IMR-90 (cell line): ENCODE measurements around the gene TPM3. TPM values are rescaled to one million over a fixed set of nuclear protein-coding genes. Genes with fewer than 3 reads are reported as not detected.

ENCODE experiments used
- ATAC-seq: fragments of 200-7000 bp; cut with Tn5 transposase; 2 replicates; pipeline ENCODE4 v1.9.1; 2020; ENCODE audit warnings: low read depth, mild to moderate bottlenecking, moderate library complexity
- BruUV-seq: library from RNA; stranded (reverse); fragments of 400-500 nt; replicated peaks from 2 replicates; lab custom pipeline; 2021; lab: Mats Ljungman, UMichigan
- CTCF ChIA-PET: fragments of 300-600 bp; formaldehyde crosslinking; extraction: SDS; loops from one replicate; lab custom pipeline; 2021; ENCODE audit warnings: antibody characterized with exemption; lab: Yijun Ruan, JAX
- POLR2A ChIA-PET: fragments of 300-600 bp; sonication (Branson Sonifier 250); formaldehyde crosslinking; loops from one replicate; lab custom pipeline; 2022; ENCODE audit warnings: antibody characterized with exemption; ENCODE audit not compliant: unreplicated experiment; lab: Charles Lee
- DNase-seq: peaks from one replicate; pipeline ENCODE4 v3.0.0; 2013
- H2AFZ ChIP-seq: replicated peaks from 2 replicates; pipeline ENCODE3; 2013; ENCODE audit warnings: low read length, mild to moderate bottlenecking; ENCODE audit not compliant: poor library complexity
- H2AK5ac ChIP-seq: 2 replicates; pipeline ENCODE4 v1.6.1; 2013; ENCODE audit warnings: low read depth, low read length, inconsistent platforms
- H2AK9ac ChIP-seq: replicated peaks from 2 replicates; pipeline ENCODE3; 2013; ENCODE audit warnings: mild to moderate bottlenecking, low read depth, low read length, moderate library complexity; ENCODE audit not compliant: poor library complexity
- H2BK120ac ChIP-seq: 2 replicates; pipeline ENCODE4 v1.6.1; 2013; ENCODE audit warnings: low read depth, low read length, inconsistent platforms
- H2BK15ac ChIP-seq: 3 replicates; pipeline ENCODE4 v1.6.1; 2013; ENCODE audit warnings: low read depth, low read length, inconsistent platforms
- H2BK20ac ChIP-seq: 2 replicates; pipeline ENCODE4 v1.6.1; 2013; ENCODE audit warnings: low read depth, mild to moderate bottlenecking, inconsistent platforms, low read length, moderate library complexity
- H2BK5ac ChIP-seq: 2 replicates; pipeline ENCODE4 v1.6.1; 2013; ENCODE audit warnings: mild to moderate bottlenecking, low read depth, low read length, inconsistent platforms; ENCODE audit not compliant: poor library complexity, severe bottlenecking
- H3K14ac ChIP-seq: replicated peaks from 2 replicates; pipeline ENCODE4 v1.6.1; 2013; ENCODE audit warnings: low read depth, low read length, inconsistent platforms
- H3K18ac ChIP-seq: 2 replicates; pipeline ENCODE4 v1.6.1; 2013; ENCODE audit warnings: low read depth, low read length, control low read depth
- H3K23ac ChIP-seq: 2 replicates; pipeline ENCODE4 v1.6.1; 2013; ENCODE audit warnings: low read depth, low read length, inconsistent platforms
- H3K27ac ChIP-seq: 2 replicates; pipeline ENCODE4 v1.5.1; 2013; ENCODE audit warnings: mild to moderate bottlenecking, control low read depth, low read length; ENCODE audit not compliant: insufficient read depth
- H3K27me3 ChIP-seq: 2 replicates; pipeline ENCODE4 v1.6.1; 2013; ENCODE audit warnings: low read length; ENCODE audit not compliant: control insufficient read depth, insufficient read depth
- H3K36me3 ChIP-seq: 2 replicates; pipeline ENCODE4 v1.6.1; 2013; ENCODE audit warnings: low read length, mixed read lengths; ENCODE audit not compliant: control insufficient read depth, insufficient read depth
- H3K4ac ChIP-seq: 2 replicates; pipeline ENCODE4 v1.6.1; 2013; ENCODE audit warnings: low read depth, low read length, inconsistent platforms
- H3K4me1 ChIP-seq: 2 replicates; pipeline ENCODE4 v1.6.1; 2013; ENCODE audit warnings: low read length, mixed read lengths; ENCODE audit not compliant: control insufficient read depth, insufficient read depth
- H3K4me2 ChIP-seq: 2 replicates; pipeline ENCODE4 v1.6.1; 2013; ENCODE audit warnings: low read depth, mild to moderate bottlenecking, control low read depth, low read length, moderate library complexity
- H3K4me3 ChIP-seq: 2 replicates; pipeline ENCODE4 v1.5.1; 2013; ENCODE audit warnings: low read depth, mild to moderate bottlenecking, control low read depth, low read length, moderate library complexity; ENCODE audit not compliant: insufficient read depth
- H3K56ac ChIP-seq: 2 replicates; pipeline ENCODE4 v1.6.1; 2013; ENCODE audit warnings: low read length, inconsistent platforms; ENCODE audit not compliant: insufficient read depth; ENCODE audit errors: extremely low read depth
- H3K79me1 ChIP-seq, 2 experiments: 2 replicates each; pipeline ENCODE4 v1.6.1; 2013; ENCODE audit warnings: low read length in 2 of 2, inconsistent platforms in 1 of 2, low read depth in 1 of 2
- H3K9ac ChIP-seq: 2 replicates; pipeline ENCODE4 v1.6.1; 2013; ENCODE audit warnings: low read depth, low read length, control low read depth
- H3K9me1 ChIP-seq: 2 replicates; pipeline ENCODE4 v1.6.1; 2013; ENCODE audit warnings: low read length, inconsistent platforms; ENCODE audit not compliant: insufficient read depth
- H3K9me3 ChIP-seq: 2 replicates; pipeline ENCODE4 v1.6.1; 2013; ENCODE audit warnings: low read length; ENCODE audit not compliant: control insufficient read depth, insufficient read depth
- H4K20me1 ChIP-seq: 2 replicates; pipeline ENCODE4 v1.6.1; 2013; ENCODE audit warnings: low read length, inconsistent platforms; ENCODE audit not compliant: insufficient read depth
- H4K5ac ChIP-seq: 2 replicates; pipeline ENCODE4 v1.6.1; 2013; ENCODE audit warnings: mild to moderate bottlenecking, low read depth, low read length, control low read depth
- H4K8ac ChIP-seq, 2 experiments: 2 replicates each; pipeline ENCODE4 v1.6.1; 2013; ENCODE audit warnings: low read depth in 2 of 2, low read length in 2 of 2, control low read depth in 1 of 2, inconsistent platforms in 1 of 2
- H4K91ac ChIP-seq: 2 replicates; pipeline ENCODE4 v1.6.1; 2013; ENCODE audit warnings: low read depth, low read length, inconsistent platforms; ENCODE audit not compliant: insufficient read depth
- BHLHE40 ChIP-seq: fragments of 150-350 bp; IDR thresholded peaks from 2 replicates; pipeline ENCODE4 v1.6.1; 2016; ENCODE audit warnings: mild to moderate bottlenecking, low read depth, low read length
- CEBPB ChIP-seq: IDR thresholded peaks from 2 replicates; pipeline ENCODE4 v1.6.1; 2012; ENCODE audit warnings: low read depth, low read length, improper control_type of control experiment
- CHD1 ChIP-seq: IDR thresholded peaks from 2 replicates; pipeline ENCODE4 v1.6.1; 2012; ENCODE audit warnings: low read depth, low read length, improper control_type of control experiment
- CTCF ChIP-seq: conservative IDR thresholded peaks from 2 replicates; pipeline ENCODE4 v1.5.1; 2012; ENCODE audit warnings: mild to moderate bottlenecking, low read depth, low read length, improper control_type of control experiment
- ELK1 ChIP-seq: fragments of 150-350 bp; IDR thresholded peaks from 2 replicates; pipeline ENCODE4 v1.6.1; 2016; ENCODE audit warnings: low read depth, mild to moderate bottlenecking, low read length, moderate library complexity, borderline replicate concordance
- FOS ChIP-seq: fragments of 150-350 bp; IDR thresholded peaks from 2 replicates; pipeline ENCODE4 v1.6.1; 2016; ENCODE audit warnings: low read depth, low read length
- MAZ ChIP-seq: IDR thresholded peaks from 2 replicates; pipeline ENCODE4 v1.6.1; 2012; ENCODE audit warnings: low read depth, mild to moderate bottlenecking, low read length, improper control_type of control experiment, moderate library complexity, borderline replicate concordance
- MXI1 ChIP-seq: IDR thresholded peaks from 2 replicates; pipeline ENCODE4 v1.6.1; 2012; ENCODE audit warnings: low read depth, mild to moderate bottlenecking, low read length, moderate library complexity, borderline replicate concordance
- NFE2L2 ChIP-seq: fragments of 150-350 bp; IDR thresholded peaks from 2 replicates; pipeline ENCODE4 v1.6.1; 2016; ENCODE audit warnings: low read depth, mild to moderate bottlenecking, low read length
- POLR2A ChIP-seq: IDR thresholded peaks from 2 replicates; pipeline ENCODE4 v1.6.1; 2012; ENCODE audit warnings: mild to moderate bottlenecking, low read depth, low read length
- RAD21 ChIP-seq: IDR thresholded peaks from 2 replicates; pipeline ENCODE4 v1.6.1; 2012; ENCODE audit warnings: low read length, improper control_type of control experiment
- RCOR1 ChIP-seq: IDR thresholded peaks from 2 replicates; pipeline ENCODE4 v1.6.1; 2012; ENCODE audit warnings: mild to moderate bottlenecking, low read length, improper control_type of control experiment; ENCODE audit not compliant: insufficient replicate concordance
- RFX5 ChIP-seq: IDR thresholded peaks from 2 replicates; pipeline ENCODE4 v1.8.0; 2012; ENCODE audit warnings: low read depth, mild to moderate bottlenecking, low read length, moderate library complexity
- SMC3 ChIP-seq: fragments of 150-350 bp; IDR thresholded peaks from 2 replicates; pipeline ENCODE4 v1.6.1; 2016; ENCODE audit warnings: low read depth, mild to moderate bottlenecking, antibody characterized with exemption, low read length, moderate library complexity
- USF2 ChIP-seq: fragments of 150-350 bp; IDR thresholded peaks from 2 replicates; pipeline ENCODE4 v1.6.1; 2017; ENCODE audit warnings: mild to moderate bottlenecking, antibody characterized with exemption, low read length, low read depth
- WGBS, 2 experiments: methylation state at CpG; one replicate each; pipeline versions ENCODE4 v1.1.5 to v1.1.7; 2013; ENCODE audit warnings: missing lambda C conversion rate in 2 of 2; ENCODE audit not compliant: insufficient read length in 1 of 2; ENCODE audit errors: extremely low coverage in 2 of 2; 5-methylcytosine and 5-hydroxymethylcytosine counted together
- dilution Hi-C: fragments of 300-500 bp; cut with HindIII; formaldehyde crosslinking; loops from one replicate; pipeline ENCODE4 v1.14.3; 2018; ENCODE audit warnings: low sequenced_read_pairs; ENCODE audit not compliant: unreplicated experiment
- in situ Hi-C: fragments of 300-500 bp; cut with MboI; formaldehyde crosslinking; loops from 3 replicates; pipeline ENCODE4 v1.14.3; 2019; ENCODE audit warnings: low sequenced_read_pairs, inconsistent platforms, mixed read lengths
- intact Hi-C: fragments of 100-400 bp; cut with micrococcal nuclease; formaldehyde crosslinking; loops from 2 replicates; pipeline ENCODE4 v1.10.0; 2022
- polyA plus RNA-seq, 3 experiments: library from polyadenylated mRNA; depleted of rRNA; stranded (reverse); fragments of >200 nt; gene quantifications; 2 replicates each; pipeline ENCODE4 v1.2.3, GENCODE V29; 2012; ENCODE audit warnings: low replicate concordance in 1 of 3
- total RNA-seq: library from RNA; depleted of rRNA; stranded (reverse); fragments of >200 nt; gene quantifications from 2 replicates; pipeline ENCODE4 v1.2.3, GENCODE V29; 2012

The TPM3 gene
- total and polyA plus RNA-seq, 2 of the 4 experiments (the other 2 are of a cell fraction): 438 to 530 TPM

GRCh38 chr1:154155251-154155650 lies 36.6 kb downstream of the TPM3 start:
- peaks cover 9% of the 10 kb centered on the region for H3K9me1 ChIP-seq
- no peak overlapping the region for H2AK9ac ChIP-seq
- dilution Hi-C loops (no loop called here), in situ Hi-C loops (no loop called here), intact Hi-C loops (no loop called here)
- H3K23ac ChIP-seq: no peak overlapping the region
- H2BK5ac ChIP-seq: peak overlapping the region; percentile 73
- peaks cover 19% of the 10 kb centered on the region for H3K36me3 ChIP-seq
- peaks cover 20% of the 10 kb centered on the region for H4K20me1 ChIP-seq
- peak overlapping the region; percentile 18; the same call in 1 of the 2 replicates for H3K27ac ChIP-seq
- H4K91ac ChIP-seq: no peak overlapping the region
- H3K18ac ChIP-seq: no peak overlapping the region
- no peak overlapping the region for H3K9ac ChIP-seq
- H2AFZ ChIP-seq: no peak overlapping the region
- no peak overlapping the region for H3K4me3 ChIP-seq
- no peak overlapping the region for H3K4ac ChIP-seq
- H2BK120ac ChIP-seq: no peak overlapping the region
- POLR2A ChIA-PET: no interaction called here
- no TSS peak for BruUV-seq
- no peak overlapping the region for H4K5ac ChIP-seq
- H2BK15ac ChIP-seq: no peak overlapping the region
- peak; percentile 72 for DNase-seq
- peak overlapping the region in 1 of 2 experiments; percentile 48; a peak in 3 of 4 replicates for H4K8ac ChIP-seq
- H3K79me1 ChIP-seq: peaks cover 21 to 36% of the 10 kb centered on the region in 2 experiments
- peak; percentile 78 for ATAC-seq
- peak overlapping the region; percentile 14; the same call in 1 of the 2 replicates for H3K56ac ChIP-seq
- no peak overlapping the region for H2AK5ac ChIP-seq
- CTCF ChIA-PET: interaction anchor here (0.6 kb wide), 1 partner anchor 12 kb away, joined by 3 read pairs; no protein-coding TSS in a partner anchor
- 0 to 100% methylated on average over 2 to 4 of the region's 9 CpGs for WGBS, 2 experiments
- H3K9me3 ChIP-seq: no peaks in the 10 kb centered on the region
- H3K27me3 ChIP-seq: no peaks in the 10 kb centered on the region
- peak overlapping the region; percentile 5; the same call in 1 of the 2 replicates for H3K4me2 ChIP-seq
- peaks cover 10% of the 10 kb centered on the region for H3K4me1 ChIP-seq
- no peak for TF ChIP-seq USF2
- TF ChIP-seq RCOR1: no peak
- no peak for TF ChIP-seq CHD1
- no peak for TF ChIP-seq POLR2A
- no peak for TF ChIP-seq MXI1
- no peak for TF ChIP-seq FOS
- TF ChIP-seq NFE2L2: no peak
- TF ChIP-seq ELK1: no peak
- no peak for TF ChIP-seq MAZ
- TF ChIP-seq BHLHE40: no peak
- TF ChIP-seq CTCF: no peak
- no peak for TF ChIP-seq RAD21
- no peak for TF ChIP-seq RFX5
- TF ChIP-seq CEBPB: no peak
- TF ChIP-seq SMC3: no peak
- H3K14ac ChIP-seq: no peak overlapping the region
- H2BK20ac ChIP-seq: no peak overlapping the region
